D721Med (cell line): ENCODE results near the gene SUSD3.

Experiments
- DNase-seq: peaks from one replicate; pipeline ENCODE4 v3.0.0; 2011; ENCODE audit warnings: low spot score; ENCODE audit not compliant: insufficient read length
- FAIRE-seq: peaks from 2 replicates; lab custom pipeline; 2011; peaks lifted over from hg19 to GRCh38; lab: Jason Lieb, UNC
- CTCF ChIP-seq: IDR thresholded peaks from 2 replicates; pipeline ENCODE4 v1.5.1; 2012; ENCODE audit warnings: mild to moderate bottlenecking, control low read depth; ENCODE audit not compliant: insufficient read depth; ENCODE audit errors: missing control alignments

SUSD3 gene

DNA sequence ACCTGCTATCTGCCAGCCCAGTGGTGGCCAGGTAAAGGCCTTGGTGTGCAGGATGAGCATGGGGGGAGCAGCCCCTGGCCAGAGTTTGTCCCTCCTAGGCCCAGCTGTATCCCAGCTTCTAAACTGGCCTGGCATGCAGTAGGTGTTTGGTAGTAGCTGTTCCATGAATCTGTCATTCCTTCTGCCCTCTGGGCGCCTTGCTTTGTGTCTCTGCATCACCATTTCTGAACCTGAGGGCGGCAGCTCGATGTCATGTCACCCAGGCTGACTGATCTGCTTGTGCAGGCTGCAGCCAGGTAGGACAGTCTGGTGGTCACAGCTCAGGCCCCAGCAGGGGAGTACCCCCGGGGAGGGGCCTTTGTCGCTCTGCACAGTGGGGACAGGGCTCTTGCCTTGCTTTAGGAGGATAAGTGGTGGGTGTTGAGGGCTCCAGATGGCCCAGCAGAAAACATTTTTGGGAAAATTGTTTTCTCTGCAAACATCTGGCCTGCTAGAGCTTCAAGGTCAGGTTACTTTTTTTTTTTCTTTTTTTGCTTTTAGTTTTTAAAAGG lies 4.6 kb upstream of the SUSD3 start:
- no peak for TF ChIP-seq CTCF
- no peak for FAIRE-seq
- DNase-seq: no peak

GRCh38 chr9:93054758-93055704 lies 3.5 kb upstream of the SUSD3 start:
- TF ChIP-seq CTCF: no peak
- DNase-seq (no peak), FAIRE-seq (no peak)

GRCh38 chr9:93057042-93057702 lies 1.3 kb upstream of the SUSD3 start:
- TF ChIP-seq CTCF: no peak
- FAIRE-seq (no peak), DNase-seq (no peak)

- DNase-seq: no peak
- no peak for TF ChIP-seq CTCF
- FAIRE-seq: no peak
Observed at GRCh38 chr9:93057703-93058354, 672 bp upstream of the SUSD3 start.

GRCh38 chr9:93059011-93059714 lies 662 bp downstream of the SUSD3 start:
- DNase-seq (no peak), FAIRE-seq (no peak)
- TF ChIP-seq CTCF: no peak

GRCh38 chr9:93059715-93060578 lies 1.4 kb downstream of the SUSD3 start:
- FAIRE-seq: no peak
- no peak for DNase-seq
- no peak for TF ChIP-seq CTCF
